ENCODE data around the gene EVX2.

DNA sequence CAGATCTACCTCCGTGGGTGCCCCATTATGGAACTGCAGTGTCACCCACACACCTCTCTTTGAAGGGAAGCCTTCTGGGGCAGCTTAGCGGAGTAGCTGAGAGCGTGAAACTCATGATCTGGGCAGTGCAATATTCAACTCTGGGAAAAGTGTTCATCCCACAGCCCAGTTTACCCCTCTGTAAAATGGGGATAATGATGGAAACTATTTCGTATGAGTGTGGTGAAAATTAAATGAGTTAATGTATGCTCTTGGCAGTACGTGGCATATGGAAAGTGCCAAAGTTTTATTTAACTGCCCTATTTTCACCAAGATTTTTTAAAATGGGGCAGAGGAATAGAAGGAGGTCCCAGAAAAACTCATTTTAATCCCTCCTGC lies 11.5 kb downstream of the EVX2 start:
- no peak for TF ChIP-seq YY1 (IDR thresholded peaks at IDR 0.05; ENCODE audit: insufficient read depth, insufficient read length)
- TF ChIP-seq ZNF274 (IDR thresholded peaks at IDR 0.05; ENCODE audit: low read depth, low read length), result no peak
- no peak for TF ChIP-seq SUZ12 (IDR thresholded peaks at IDR 0.05; ENCODE audit: extremely low read depth, insufficient read depth, insufficient read length)

Measured in NT2/D1 (cell line).